Measurements from ENCODE around the gene IGFBPL1.

IGFBPL1 gene

GRCh38 chr9:38419181-38419580 is 5.1 kb downstream of the IGFBPL1 start:
- no peak for TF ChIP-seq CTCF (IDR thresholded peaks at IDR 0.05)
- no peak for DNase-seq
- no peaks in the 10 kb centered on the region for H3K27me3 ChIP-seq

GRCh38 chr9:38418366-38418765 is 5.9 kb downstream of the IGFBPL1 start:
- H3K27me3 ChIP-seq = no peaks in the 10 kb centered on the region
- intact Hi-C loops (cut with DNase I; ENCODE audit: low total_unique reads) = loop anchor here (10.0 kb wide), 2 partner anchors 104 to 344 kb away; no protein-coding TSS in a partner anchor

More at GRCh38 chr9:38419181-38419580, 5.1 kb downstream of the IGFBPL1 start:
- intact Hi-C loops (cut with DNase I; ENCODE audit: low total_unique reads) = loop anchor here (10.0 kb wide), 2 partner anchors 104 to 344 kb away; no protein-coding TSS in a partner anchor
- Histone ChIP-seq H3K36me3 (no peaks in the 10 kb centered on the region), H3K27ac (no peak overlapping the region), H3K4me1 (peaks cover 0 to 36% (median 13%) of the 10 kb centered on the region in 4 donors), H3K9me3 (no peaks in the 10 kb centered on the region), H3K4me3 (no peak overlapping the region)

GRCh38 chr9:38417003-38417945 is 7.0 kb downstream of the IGFBPL1 start:
- intact Hi-C loops (cut with DNase I; ENCODE audit: low total_unique reads) = loop anchor here (10.0 kb wide), 2 partner anchors 102 to 342 kb away; no protein-coding TSS in a partner anchor
- no peaks in the 10 kb centered on the region for H3K36me3 ChIP-seq
- H3K27ac ChIP-seq = peak overlapping the region; percentile 33 to 40
- peak; percentile 25 to 26 for TF ChIP-seq CTCF (IDR thresholded peaks at IDR 0.05)
- H3K9me3 ChIP-seq = no peaks in the 10 kb centered on the region
- no peak for DNase-seq
- H3K4me1 ChIP-seq = peaks cover 0 to 23% (median 3%) of the 10 kb centered on the region in 4 donors
- no peaks in the 10 kb centered on the region for H3K27me3 ChIP-seq
- H3K4me3 ChIP-seq = no peak overlapping the region

More at GRCh38 chr9:38418366-38418765, 5.9 kb downstream of the IGFBPL1 start:
- Histone ChIP-seq H3K4me1 (peaks cover 0 to 31% (median 9%) of the 10 kb centered on the region in 4 donors), H3K27ac (no peak overlapping the region), H3K9me3 (no peaks in the 10 kb centered on the region), H3K4me3 (no peak overlapping the region), H3K36me3 (no peaks in the 10 kb centered on the region)
- DNase-seq = no peak
- no peak for TF ChIP-seq CTCF (IDR thresholded peaks at IDR 0.05)

- intact Hi-C loops (cut with DNase I; ENCODE audit: low total_unique reads) = loop anchor here (10.0 kb wide), 2 partner anchors 102 to 342 kb away; no protein-coding TSS in a partner anchor
Observed at GRCh38 chr9:38416461-38416860, 7.8 kb downstream of the IGFBPL1 start.

GRCh38 chr9:38415856-38416255 is 8.4 kb downstream of the IGFBPL1 start:
- H3K36me3 ChIP-seq = peaks cover 0 to 6% (median 0%) of the 10 kb centered on the region in 3 donors
- no peak for TF ChIP-seq CTCF (IDR thresholded peaks at IDR 0.05)
- H3K4me3 ChIP-seq = no peak overlapping the region
- no peaks in the 10 kb centered on the region for H3K9me3 ChIP-seq
- no peak overlapping the region for H3K27ac ChIP-seq
- H3K27me3 ChIP-seq = no peaks in the 10 kb centered on the region
- DNase-seq = no peak
- H3K4me1 ChIP-seq = peaks cover 0 to 13% (median 0%) of the 10 kb centered on the region in 4 donors
- intact Hi-C loops (cut with DNase I; ENCODE audit: low total_unique reads) = loop anchor here (10.0 kb wide), 2 partner anchors 101 to 341 kb away; no protein-coding TSS in a partner anchor

More at GRCh38 chr9:38416461-38416860, 7.8 kb downstream of the IGFBPL1 start:
- Histone ChIP-seq H3K9me3 (no peaks in the 10 kb centered on the region), H3K27ac (no peak overlapping the region), H3K4me3 (no peak overlapping the region), H3K27me3 (no peaks in the 10 kb centered on the region), H3K36me3 (peaks cover 0 to under 1% (median 0%) of the 10 kb centered on the region in 3 donors), H3K4me1 (peaks cover 0 to 15% (median 0%) of the 10 kb centered on the region in 4 donors)
- DNase-seq = no peak
- no peak for TF ChIP-seq CTCF (IDR thresholded peaks at IDR 0.05)
